SHP77 (cell line): ENCODE data around the gene OAS2.
A peak's percentile ranks its signal among the peaks of the same experiment; 100 is the strongest.
"Not testable (repeated sequence)": the region's sequence is repeated elsewhere in the genome, so short reads cannot be mapped to it uniquely, and the experiment has no call there.

ENCODE experiments used
- DNase-seq, 2 experiments: peaks; one replicate each; lab custom pipeline; 2025; lab: John Stamatoyannopoulos, UW

OAS2 gene

GRCh38 chr12:112980491-112981158 is 2.3 kb downstream of the OAS2 start:
- no peak for DNase-seq

- DNase-seq: no peak
These were observed 7.4 kb downstream of the OAS2 start for GRCh38 chr12:112985642-112986290.

GRCh38 chr12:112986291-112986800 is 8.0 kb downstream of the OAS2 start:
- DNase-seq: no peak

- DNase-seq: no peak
These were observed 9.2 kb downstream of the OAS2 start for GRCh38 chr12:112987561-112987960.

- no peak for DNase-seq
These were observed 9.9 kb downstream of the OAS2 start for GRCh38 chr12:112988224-112988623.

GRCh38 chr12:112988823-112989385 is 10.6 kb downstream of the OAS2 start:
- DNase-seq: not testable (repeated sequence)

- DNase-seq: no peak
These were observed 11.5 kb downstream of the OAS2 start for GRCh38 chr12:112989806-112990205.

- peak; percentile 66 to 81 for DNase-seq
These were observed 14.5 kb downstream of the OAS2 start for GRCh38 chr12:112992541-112993398.

GRCh38 chr12:112995008-112995407 is 16.7 kb downstream of the OAS2 start:
- DNase-seq: no peak

- no peak for DNase-seq
These were observed 18.2 kb downstream of the OAS2 start for GRCh38 chr12:112996501-112996900.

GRCh38 chr12:112997506-112997905 is 19.2 kb downstream of the OAS2 start:
- no peak for DNase-seq

- peak in 1 of 2 experiments; percentile 16 for DNase-seq
These were observed 20.9 kb downstream of the OAS2 start for GRCh38 chr12:112998987-112999767.

- DNase-seq: no peak
These were observed 22.1 kb downstream of the OAS2 start for GRCh38 chr12:113000433-113000832.

- DNase-seq: no peak
These were observed 23.8 kb downstream of the OAS2 start for GRCh38 chr12:113002155-113002554.

GRCh38 chr12:113002676-113003075 is 24.4 kb downstream of the OAS2 start:
- DNase-seq: no peak

GRCh38 chr12:113003636-113004035 is 25.3 kb downstream of the OAS2 start:
- no peak for DNase-seq

GRCh38 chr12:113005762-113006161 is 27.4 kb downstream of the OAS2 start:
- DNase-seq: no peak

GRCh38 chr12:113006206-113006605 is 27.9 kb downstream of the OAS2 start:
- DNase-seq: no peak

- DNase-seq: no peak
These were observed 28.3 kb downstream of the OAS2 start for GRCh38 chr12:113006641-113007040.

- no peak for DNase-seq
These were observed 28.8 kb downstream of the OAS2 start for GRCh38 chr12:113007166-113007565.

GRCh38 chr12:113010701-113011100 is 32.4 kb downstream of the OAS2 start:
- no peak for DNase-seq
